Neural cell (in vitro differentiated cells): ENCODE results near the gene ASIC4. TPM values are rescaled to one million over a fixed set of nuclear protein-coding genes. Genes with fewer than 3 reads are reported as not detected.

Experiments
- H2AFZ ChIP-seq: fragments of 200-600, 300-800 bp; sonication (generic), shearing (Covaris generic); 2 replicates; pipeline ENCODE4 v1.6.0; 2014; ENCODE audit warnings: low read depth, mild to moderate bottlenecking, antibody characterized with exemption, low read length, moderate library complexity
- H3F3A ChIP-seq: fragments of 200-600 bp; shearing (Covaris generic); 2 replicates; pipeline ENCODE4 v1.6.1; 2016; ENCODE audit warnings: mild to moderate bottlenecking, moderate library complexity, mixed read lengths, antibody characterized with exemption, low read length; ENCODE audit not compliant: insufficient read depth, poor library complexity, severe bottlenecking
- H3K27ac ChIP-seq: fragments of 200-600, 300-800 bp; sonication (generic), shearing (Covaris generic); 2 replicates; pipeline ENCODE4 v1.5.1; 2014; ENCODE audit warnings: mild to moderate bottlenecking, low read length, moderate library complexity
- H3K27me3 ChIP-seq: fragments of 300-800, 200-600 bp; sonication (generic), shearing (Covaris generic); 2 replicates; pipeline ENCODE4 v1.6.0; 2014; ENCODE audit warnings: mild to moderate bottlenecking, low read depth, low read length, moderate library complexity; ENCODE audit not compliant: insufficient read depth
- H3K36me3 ChIP-seq: fragments of 300-800, 200-600 bp; sonication (generic), shearing (Covaris generic); 2 replicates; pipeline ENCODE4 v1.5.1; 2014; ENCODE audit warnings: mild to moderate bottlenecking, antibody characterized with exemption, low read length, moderate library complexity; ENCODE audit not compliant: insufficient read depth
- H3K4me2 ChIP-seq: fragments of 300-800, 200-600 bp; sonication (generic), shearing (Covaris generic); 2 replicates; pipeline ENCODE4 v1.6.0; 2014; ENCODE audit warnings: mild to moderate bottlenecking, low read length
- H3K4me3 ChIP-seq: fragments of 300-800, 200-600 bp; sonication (generic), shearing (Covaris generic); 2 replicates; pipeline ENCODE4 v1.5.1; 2014; ENCODE audit warnings: mild to moderate bottlenecking, low read length, moderate library complexity
- H3K79me2 ChIP-seq: fragments of 200-600 bp; shearing (Covaris generic); replicated peaks from 2 replicates; pipeline ENCODE4 v1.6.0; 2014; ENCODE audit warnings: mild to moderate bottlenecking, low read length, moderate library complexity; ENCODE audit not compliant: insufficient read depth
- H3K9ac ChIP-seq: fragments of 300-800, 200-600 bp; sonication (generic), shearing (Covaris generic); 2 replicates; pipeline ENCODE4 v1.6.1; 2016; ENCODE audit warnings: mild to moderate bottlenecking, low read length, mixed read lengths
- H3K9me2 ChIP-seq: fragments of 200-600 bp; shearing (Covaris generic); 2 replicates; pipeline ENCODE4 v1.6.1; 2016; ENCODE audit warnings: mild to moderate bottlenecking, low read length, mixed read lengths; ENCODE audit not compliant: insufficient read depth
- H3K9me3 ChIP-seq: fragments of 200-600, 300-800 bp; sonication (generic), shearing (Covaris generic); 2 replicates; pipeline ENCODE4 v1.6.1; 2016; ENCODE audit warnings: mild to moderate bottlenecking, mixed run types, low read length, moderate library complexity, mixed read lengths
- H4K20me1 ChIP-seq: fragments of 200-600 bp; shearing (Covaris generic); 2 replicates; pipeline ENCODE4 v1.6.1; 2016; ENCODE audit warnings: mild to moderate bottlenecking, mixed run types; ENCODE audit not compliant: insufficient read depth
- EP300 ChIP-seq: fragments of 450-650 bp; conservative IDR thresholded peaks from 2 replicates; pipeline ENCODE4 v1.6.1; 2014; ENCODE audit warnings: antibody characterized with exemption, mild to moderate bottlenecking, moderate library complexity; ENCODE audit not compliant: poor library complexity, severe bottlenecking
- EZH2 ChIP-seq: fragments of 200-600, 300-800 bp; shearing (Covaris generic), sonication (generic); IDR thresholded peaks from 2 replicates; pipeline ENCODE4 v1.6.1; 2014; ENCODE audit warnings: antibody characterized with exemption, low read length, borderline replicate concordance, mild to moderate bottlenecking; ENCODE audit not compliant: insufficient read depth, poor library complexity, severe bottlenecking
- MXI1 ChIP-seq: fragments of 450-650 bp; conservative IDR thresholded peaks from 2 replicates; pipeline ENCODE4 v1.6.1; 2014; ENCODE audit warnings: antibody characterized with exemption, mild to moderate bottlenecking; ENCODE audit not compliant: poor library complexity, severe bottlenecking
- POLR2AphosphoS5 ChIP-seq: IDR thresholded peaks from 2 replicates; pipeline ENCODE4 v1.6.1; 2012
- RAD21 ChIP-seq: fragments of 450-650 bp; conservative IDR thresholded peaks from 2 replicates; pipeline ENCODE4 v1.6.1; 2014; ENCODE audit warnings: antibody characterized with exemption, mild to moderate bottlenecking, moderate library complexity
- SMC3 ChIP-seq: fragments of 450-650 bp; conservative IDR thresholded peaks from 2 replicates; pipeline ENCODE4 v1.6.1; 2014; ENCODE audit warnings: antibody characterized with exemption, mild to moderate bottlenecking, moderate library complexity; ENCODE audit not compliant: poor library complexity
- TAF1 ChIP-seq: IDR thresholded peaks from 2 replicates; pipeline ENCODE4 v1.6.1; 2012; ENCODE audit warnings: low read depth
- polyA plus RNA-seq: library from polyadenylated mRNA; depleted of rRNA; stranded (reverse); fragments of >200 nt; gene quantifications from 2 replicates; pipeline ENCODE4 v1.2.3, GENCODE V29; 2014
- TF ChIP-seq, protein P1 (sequence below): fragments of 450-650 bp; IDR thresholded peaks from 2 replicates; pipeline ENCODE4 v1.5.1; 2014; ENCODE audit warnings: antibody characterized with exemption, mild to moderate bottlenecking, moderate library complexity; ENCODE audit not compliant: poor library complexity, severe bottlenecking
- TF ChIP-seq, protein P2 (sequence below): IDR thresholded peaks from 2 replicates; pipeline ENCODE4 v1.6.1; 2012; ENCODE audit warnings: borderline replicate concordance

The ASIC4 gene
- polyA plus RNA-seq, 1 donor from 2014 or later: 2.7 TPM

DNA sequence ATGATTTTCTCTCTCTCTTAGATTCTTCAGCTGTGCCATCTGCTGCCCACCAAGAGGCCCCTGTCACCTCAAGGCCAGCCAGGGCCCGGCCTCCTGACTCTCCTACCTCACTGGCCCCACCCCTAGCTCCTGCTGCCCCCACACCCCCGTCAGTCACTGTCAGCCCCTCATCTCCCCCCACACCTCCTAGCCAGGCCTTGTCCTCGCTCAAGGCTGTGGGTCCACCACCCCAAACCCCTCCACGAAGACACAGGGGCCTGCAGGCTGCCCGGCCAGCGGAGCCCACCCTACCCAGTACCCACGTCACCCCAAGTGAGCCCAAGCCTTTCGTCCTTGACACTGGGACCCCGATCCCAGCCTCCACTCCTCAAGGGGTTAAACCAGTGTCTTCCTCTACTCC lies 25.0 kb upstream of the ASIC4 start:
- Histone ChIP-seq H3K4me2 (no peak overlapping the region), H3K9ac (no peak overlapping the region), H2AFZ (no peak overlapping the region), H3F3A (no peaks in the 10 kb centered on the region), H3K9me3 (no peaks in the 10 kb centered on the region), H3K4me3 (no peak overlapping the region), H3K27me3 (peaks cover 49% of the 10 kb centered on the region), H4K20me1 (no peaks in the 10 kb centered on the region), H3K36me3 (no peaks in the 10 kb centered on the region), H3K9me2 (no peaks in the 10 kb centered on the region), H3K27ac (no peak overlapping the region), H3K79me2 (no peaks in the 10 kb centered on the region)
- TF ChIP-seq, protein P1, sequence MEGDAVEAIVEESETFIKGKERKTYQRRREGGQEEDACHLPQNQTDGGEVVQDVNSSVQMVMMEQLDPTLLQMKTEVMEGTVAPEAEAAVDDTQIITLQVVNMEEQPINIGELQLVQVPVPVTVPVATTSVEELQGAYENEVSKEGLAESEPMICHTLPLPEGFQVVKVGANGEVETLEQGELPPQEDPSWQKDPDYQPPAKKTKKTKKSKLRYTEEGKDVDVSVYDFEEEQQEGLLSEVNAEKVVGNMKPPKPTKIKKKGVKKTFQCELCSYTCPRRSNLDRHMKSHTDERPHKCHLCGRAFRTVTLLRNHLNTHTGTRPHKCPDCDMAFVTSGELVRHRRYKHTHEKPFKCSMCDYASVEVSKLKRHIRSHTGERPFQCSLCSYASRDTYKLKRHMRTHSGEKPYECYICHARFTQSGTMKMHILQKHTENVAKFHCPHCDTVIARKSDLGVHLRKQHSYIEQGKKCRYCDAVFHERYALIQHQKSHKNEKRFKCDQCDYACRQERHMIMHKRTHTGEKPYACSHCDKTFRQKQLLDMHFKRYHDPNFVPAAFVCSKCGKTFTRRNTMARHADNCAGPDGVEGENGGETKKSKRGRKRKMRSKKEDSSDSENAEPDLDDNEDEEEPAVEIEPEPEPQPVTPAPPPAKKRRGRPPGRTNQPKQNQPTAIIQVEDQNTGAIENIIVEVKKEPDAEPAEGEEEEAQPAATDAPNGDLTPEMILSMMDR: no peak
- TF ChIP-seq TAF1 (no peak), POLR2AphosphoS5 (no peak), MXI1 (no peak), EP300 (no peak), EZH2 (no peak), SMC3 (no peak), RAD21 (no peak)
- TF ChIP-seq, protein P2, sequence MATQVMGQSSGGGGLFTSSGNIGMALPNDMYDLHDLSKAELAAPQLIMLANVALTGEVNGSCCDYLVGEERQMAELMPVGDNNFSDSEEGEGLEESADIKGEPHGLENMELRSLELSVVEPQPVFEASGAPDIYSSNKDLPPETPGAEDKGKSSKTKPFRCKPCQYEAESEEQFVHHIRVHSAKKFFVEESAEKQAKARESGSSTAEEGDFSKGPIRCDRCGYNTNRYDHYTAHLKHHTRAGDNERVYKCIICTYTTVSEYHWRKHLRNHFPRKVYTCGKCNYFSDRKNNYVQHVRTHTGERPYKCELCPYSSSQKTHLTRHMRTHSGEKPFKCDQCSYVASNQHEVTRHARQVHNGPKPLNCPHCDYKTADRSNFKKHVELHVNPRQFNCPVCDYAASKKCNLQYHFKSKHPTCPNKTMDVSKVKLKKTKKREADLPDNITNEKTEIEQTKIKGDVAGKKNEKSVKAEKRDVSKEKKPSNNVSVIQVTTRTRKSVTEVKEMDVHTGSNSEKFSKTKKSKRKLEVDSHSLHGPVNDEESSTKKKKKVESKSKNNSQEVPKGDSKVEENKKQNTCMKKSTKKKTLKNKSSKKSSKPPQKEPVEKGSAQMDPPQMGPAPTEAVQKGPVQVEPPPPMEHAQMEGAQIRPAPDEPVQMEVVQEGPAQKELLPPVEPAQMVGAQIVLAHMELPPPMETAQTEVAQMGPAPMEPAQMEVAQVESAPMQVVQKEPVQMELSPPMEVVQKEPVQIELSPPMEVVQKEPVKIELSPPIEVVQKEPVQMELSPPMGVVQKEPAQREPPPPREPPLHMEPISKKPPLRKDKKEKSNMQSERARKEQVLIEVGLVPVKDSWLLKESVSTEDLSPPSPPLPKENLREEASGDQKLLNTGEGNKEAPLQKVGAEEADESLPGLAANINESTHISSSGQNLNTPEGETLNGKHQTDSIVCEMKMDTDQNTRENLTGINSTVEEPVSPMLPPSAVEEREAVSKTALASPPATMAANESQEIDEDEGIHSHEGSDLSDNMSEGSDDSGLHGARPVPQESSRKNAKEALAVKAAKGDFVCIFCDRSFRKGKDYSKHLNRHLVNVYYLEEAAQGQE: no peak

DNA sequence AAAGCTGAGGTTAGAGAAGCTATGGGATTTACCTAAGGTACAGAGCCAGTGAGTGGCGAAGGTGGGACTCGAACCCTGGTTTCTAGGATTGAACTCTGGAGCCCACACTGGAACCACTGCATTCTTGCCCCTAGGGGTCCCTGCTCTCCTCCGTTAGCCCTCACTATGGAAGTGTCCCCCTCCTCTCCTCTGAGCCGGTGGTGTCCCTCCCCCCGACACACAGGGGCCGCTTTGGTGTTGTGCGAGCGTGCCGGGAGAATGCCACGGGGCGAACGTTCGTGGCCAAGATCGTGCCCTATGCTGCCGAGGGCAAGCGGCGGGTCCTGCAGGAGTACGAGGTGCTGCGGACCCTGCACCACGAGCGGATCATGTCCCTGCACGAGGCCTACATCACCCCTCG lies 24.1 kb upstream of the ASIC4 start:
- Histone ChIP-seq H3K27ac (no peak overlapping the region), H3K79me2 (no peaks in the 10 kb centered on the region), H3K4me2 (no peak overlapping the region), H3K9me2 (no peaks in the 10 kb centered on the region), H3K9me3 (no peaks in the 10 kb centered on the region), H4K20me1 (no peaks in the 10 kb centered on the region), H3K4me3 (no peak overlapping the region), H3K9ac (no peak overlapping the region), H3K36me3 (no peaks in the 10 kb centered on the region), H2AFZ (no peak overlapping the region), H3K27me3 (peaks cover 49% of the 10 kb centered on the region), H3F3A (no peaks in the 10 kb centered on the region)
- TF ChIP-seq TAF1 (no peak), EZH2 (no peak), RAD21 (no peak), SMC3 (no peak), POLR2AphosphoS5 (no peak), EP300 (no peak), MXI1 (no peak)
- TF ChIP-seq, protein P1: no peak
- TF ChIP-seq, protein P2: no peak
